H9 (cell line): ENCODE data around the gene WDR7. TPM values are rescaled to one million over a fixed set of nuclear protein-coding genes. Genes with fewer than 3 reads are reported as not detected.
A peak's percentile ranks its signal among the peaks of the same experiment; 100 is the strongest.

Experiments
- DNase-seq: peaks from one replicate; pipeline ENCODE4 v3.0.0-alpha.2; 2017
- H2AFZ ChIP-seq: one replicate; pipeline ENCODE4 v1.6.1; 2013; ENCODE audit warnings: mild to moderate bottlenecking, low read length, control low read depth, moderate library complexity
- H2AK5ac ChIP-seq: 2 replicates; pipeline ENCODE4 v1.6.1; 2013; ENCODE audit warnings: low read length, control low read depth, mixed read lengths; ENCODE audit not compliant: insufficient read length
- H2BK120ac ChIP-seq: one replicate; pipeline ENCODE4 v1.6.1; 2013; ENCODE audit warnings: low read depth, mild to moderate bottlenecking, low read length, control low read depth, inconsistent platforms; ENCODE audit not compliant: poor library complexity, severe bottlenecking
- H2BK12ac ChIP-seq: 2 replicates; pipeline ENCODE4 v1.6.1; 2013; ENCODE audit warnings: low read length, control low read depth, mixed read lengths, low read depth; ENCODE audit not compliant: insufficient read length
- H2BK15ac ChIP-seq: 2 replicates; pipeline ENCODE4 v1.6.1; 2013; ENCODE audit warnings: low read depth, low read length, control low read depth
- H2BK20ac ChIP-seq: one replicate; pipeline ENCODE4 v1.6.1; 2013; ENCODE audit warnings: low read depth, mild to moderate bottlenecking, low read length, control low read depth, inconsistent platforms; ENCODE audit not compliant: poor library complexity, severe bottlenecking
- H2BK5ac ChIP-seq: 2 replicates; pipeline ENCODE4 v1.6.1; 2013; ENCODE audit warnings: low read length, control low read depth, mixed read lengths; ENCODE audit not compliant: insufficient read length
- H3K14ac ChIP-seq: 2 replicates; pipeline ENCODE4 v1.6.1; 2013; ENCODE audit warnings: low read length, control low read depth; ENCODE audit not compliant: insufficient read depth
- H3K18ac ChIP-seq: 2 replicates; pipeline ENCODE4 v1.6.1; 2013; ENCODE audit warnings: low read depth, mild to moderate bottlenecking, mixed read lengths, low read length, control low read depth; ENCODE audit not compliant: insufficient read length
- H3K23ac ChIP-seq: 2 replicates; pipeline ENCODE4 v1.6.1; 2013; ENCODE audit warnings: low read length, control low read depth, mixed read lengths, low read depth; ENCODE audit not compliant: insufficient read length
- H3K23me2 ChIP-seq: 2 replicates; pipeline ENCODE4 v1.6.1; 2013; ENCODE audit warnings: low read depth, mild to moderate bottlenecking, mixed read lengths, low read length, control low read depth; ENCODE audit not compliant: insufficient read length, poor library complexity, severe bottlenecking
- H3K27ac ChIP-seq: 2 replicates; pipeline ENCODE4 v1.5.1; 2013; ENCODE audit warnings: low read length, control low read depth, mixed read lengths, low read depth; ENCODE audit not compliant: insufficient read length
- H3K27me3 ChIP-seq: 2 replicates; pipeline ENCODE4 v1.6.1; 2013; ENCODE audit warnings: low read length, control low read depth, inconsistent platforms; ENCODE audit not compliant: insufficient read depth
- H3K4ac ChIP-seq: 2 replicates; pipeline ENCODE4 v1.6.1; 2013; ENCODE audit warnings: low read depth, mild to moderate bottlenecking, control low read depth, inconsistent platforms, low read length, moderate library complexity
- H3K4me1 ChIP-seq: 2 replicates; pipeline ENCODE4 v1.6.1; 2013; ENCODE audit warnings: low read length, control low read depth, inconsistent platforms; ENCODE audit not compliant: insufficient read depth
- H3K4me2 ChIP-seq: 2 replicates; pipeline ENCODE4 v1.6.1; 2013; ENCODE audit warnings: low read length, control low read depth, mixed read lengths; ENCODE audit not compliant: insufficient read length, insufficient read depth
- H3K56ac ChIP-seq: 2 replicates; pipeline ENCODE4 v1.6.1; 2013; ENCODE audit warnings: low read depth, mild to moderate bottlenecking, mixed read lengths, low read length, control low read depth; ENCODE audit not compliant: insufficient read length
- H3K79me1 ChIP-seq: 2 replicates; pipeline ENCODE4 v1.6.1; 2013; ENCODE audit warnings: low read depth, mild to moderate bottlenecking, moderate library complexity, low read length, control low read depth, inconsistent platforms; ENCODE audit not compliant: insufficient read depth, poor library complexity, severe bottlenecking
- H3K79me2 ChIP-seq: 2 replicates; pipeline ENCODE4 v1.6.1; 2013; ENCODE audit warnings: low read length, control low read depth, inconsistent platforms; ENCODE audit not compliant: insufficient read depth
- H3K9ac ChIP-seq: 2 replicates; pipeline ENCODE4 v1.6.1; 2013; ENCODE audit warnings: low read length, control low read depth, mixed read lengths; ENCODE audit not compliant: insufficient read length; ENCODE audit errors: extremely low read depth
- H3K9me3 ChIP-seq: one replicate; pipeline ENCODE4 v1.6.1; 2013; ENCODE audit warnings: low read depth, low read length, inconsistent platforms; ENCODE audit not compliant: control insufficient read depth
- H3T11ph ChIP-seq: one replicate; pipeline ENCODE4 v1.6.1; 2013; ENCODE audit warnings: mild to moderate bottlenecking, low read length, control low read depth, inconsistent platforms
- H4K20me1 ChIP-seq: one replicate; pipeline ENCODE4 v1.6.1; 2013; ENCODE audit not compliant: control insufficient read depth, insufficient read length, insufficient read depth
- H4K5ac ChIP-seq: 2 replicates; pipeline ENCODE4 v1.6.1; 2013; ENCODE audit warnings: low read depth, mild to moderate bottlenecking, mixed read lengths, low read length, control low read depth; ENCODE audit not compliant: insufficient read length
- H4K8ac ChIP-seq: replicated peaks from 2 replicates; pipeline ENCODE4 v1.6.1; 2013; ENCODE audit warnings: low read length, control low read depth, mixed read lengths, low read depth; ENCODE audit not compliant: insufficient read length
- H4K91ac ChIP-seq: 2 replicates; pipeline ENCODE4 v1.6.1; 2013; ENCODE audit warnings: low read depth, mild to moderate bottlenecking, moderate library complexity, mixed read lengths, low read length, control low read depth; ENCODE audit not compliant: insufficient read length
- H3K27ac Mint-ChIP-seq, 3 experiments: 2 replicates in 2 of 3; 3 replicates in 1 of 3; pipeline ENCODE4 v1.8.0; 2020 to 2021; ENCODE audit warnings: mixed read lengths in 3 of 3, mild to moderate bottlenecking in 1 of 3, moderate library complexity in 1 of 3
- H3K27me3 Mint-ChIP-seq: 2 replicates; pipeline ENCODE4 v1.8.0; 2021; ENCODE audit warnings: low read depth, mild to moderate bottlenecking, moderate library complexity, mixed read lengths
- H3K36me3 Mint-ChIP-seq, 3 experiments: 2 replicates in 2 of 3; 3 replicates in 1 of 3; pipeline ENCODE4 v1.8.0; 2020 to 2021; ENCODE audit warnings: low read depth in 3 of 3, mixed read lengths in 3 of 3; ENCODE audit not compliant: insufficient read depth in 1 of 3
- H3K4me1 Mint-ChIP-seq, 2 experiments: 2 replicates each; pipeline ENCODE4 v1.8.0; 2020; ENCODE audit warnings: mixed read lengths in 2 of 2
- H3K4me3 Mint-ChIP-seq, 2 experiments: 2 replicates in 1 of 2; 3 replicates in 1 of 2; pipeline ENCODE4 v1.8.0; 2020 to 2021; ENCODE audit warnings: mild to moderate bottlenecking in 2 of 2, mixed read lengths in 2 of 2, moderate library complexity in 1 of 2
- H3K9me3 Mint-ChIP-seq, 2 experiments: 2 replicates in 1 of 2; 3 replicates in 1 of 2; pipeline ENCODE4 v1.8.0; 2020; ENCODE audit warnings: mild to moderate bottlenecking in 2 of 2, mixed read lengths in 2 of 2, moderate library complexity in 1 of 2
- CTCF ChIP-seq: fragments of 200-600 bp; sonication (generic); conservative IDR thresholded peaks from 3 replicates; pipeline ENCODE4 v1.8.0; 2021; ENCODE audit warnings: antibody characterized with exemption, mild to moderate bottlenecking
- WGBS: extraction: QIAGEN DNeasy Blood & Tissue Kit; methylation state at CpG from one replicate; pipeline ENCODE4 v1.1.7; 2013; ENCODE audit warnings: missing lambda C conversion rate, low lambda C conversion rate, mixed read lengths; ENCODE audit not compliant: insufficient read length; ENCODE audit errors: extremely low coverage; 5-methylcytosine and 5-hydroxymethylcytosine counted together
- total RNA-seq: library from RNA; stranded (reverse); gene quantifications from 2 replicates; pipeline ENCODE4 v1.2.1, GENCODE V29; 2021

The WDR7 gene
- total RNA-seq, 1 experiment from 2014 or later: 14.8 TPM

DNA sequence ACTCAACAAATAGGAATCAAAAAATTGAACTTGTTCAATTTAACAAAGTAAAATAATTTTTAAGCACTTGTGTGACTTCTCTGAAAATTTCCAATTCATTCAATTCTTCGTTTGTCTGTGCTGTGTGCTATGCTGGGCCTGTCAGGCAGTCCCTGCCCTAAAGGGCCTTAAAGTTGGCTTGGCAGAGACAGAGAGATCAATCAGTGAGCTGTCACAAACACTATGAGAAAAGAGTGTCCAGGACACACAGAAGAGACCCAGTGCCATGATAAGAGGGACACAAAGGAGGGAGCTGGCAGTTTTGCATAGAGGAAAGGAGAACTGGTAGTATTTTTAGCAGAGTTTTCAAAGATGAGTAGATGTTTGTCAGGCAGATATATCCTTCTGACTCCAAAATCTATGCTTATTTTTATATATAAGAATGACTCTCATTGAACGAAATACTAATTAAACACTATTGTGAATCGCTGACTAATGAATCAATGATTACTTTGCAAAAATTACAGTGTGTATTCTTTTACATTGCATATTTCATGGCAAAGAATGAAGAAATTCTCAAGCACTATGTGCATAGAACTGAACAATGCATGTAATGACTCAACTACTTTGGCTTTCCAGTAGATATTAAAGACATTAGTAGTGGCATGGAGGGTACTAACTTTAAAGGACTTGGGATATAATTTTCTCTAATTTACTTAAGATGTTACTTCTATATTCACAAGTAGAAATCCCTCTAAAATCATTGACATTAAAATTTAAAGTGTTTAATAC lies 302.5 kb downstream of the WDR7 start:
- H3K4ac ChIP-seq: no peak overlapping the region
- no peak for TF ChIP-seq CTCF
- no peak overlapping the region for H3K4me2 ChIP-seq
- 0 out of 2 replicates have a peak overlapping the region, but pooled peaks have one; percentile 94 for H2BK15ac ChIP-seq
- H3K27ac ChIP-seq: no peak overlapping the region
- H3K4me1 ChIP-seq: no peaks in the 10 kb centered on the region
- H3K23me2 ChIP-seq: no peaks in the 10 kb centered on the region
- H2AK5ac ChIP-seq: no peak overlapping the region
- no peak overlapping the region for H3K14ac ChIP-seq
- no peaks in the 10 kb centered on the region for H4K20me1 ChIP-seq
- no peaks in the 10 kb centered on the region for H3K79me2 ChIP-seq
- Mint-ChIP-seq H3K9me3 (no peaks in the 10 kb centered on the region; a peak in 1 of 5 replicates), H3K36me3 (no peaks in the 10 kb centered on the region), H3K27me3 (no peaks in the 10 kb centered on the region), H3K4me3 (no peak overlapping the region), H3K4me1 (peaks cover 3 to 10% of the 10 kb centered on the region in 2 experiments), H3K27ac (0 out of 7 replicates have a peak overlapping the region, but pooled peaks of 1 of the 3 experiments have one; percentile 27)
- H2BK5ac ChIP-seq: no peak overlapping the region
- H4K91ac ChIP-seq: no peak overlapping the region
- no peak overlapping the region for H3T11ph ChIP-seq
- no peak for DNase-seq
- no peak overlapping the region for H3K23ac ChIP-seq
- H4K8ac ChIP-seq: no peak overlapping the region
- H3K56ac ChIP-seq: no peak overlapping the region
- no CpG with 5 or more reads among the region's 3 CpGs for WGBS
- no peak overlapping the region for H2BK12ac ChIP-seq
- no peak overlapping the region for H2BK120ac ChIP-seq
- H2BK20ac ChIP-seq: no peak overlapping the region
- no peak overlapping the region for H3K18ac ChIP-seq
- no peaks in the 10 kb centered on the region for H3K9me3 ChIP-seq
- H4K5ac ChIP-seq: no peak overlapping the region
- H3K79me1 ChIP-seq: no peaks in the 10 kb centered on the region
- no peaks in the 10 kb centered on the region for H3K27me3 ChIP-seq
- no peak overlapping the region for H3K9ac ChIP-seq
- H2AFZ ChIP-seq: no peak overlapping the region
